GM21786 (cell line): ENCODE data around the gene TRMT1L.
"Not testable (repeated sequence)": the region's sequence is repeated elsewhere in the genome, so short reads cannot be mapped to it uniquely, and the experiment has no call there.

Experiments
- ATAC-seq: cut with Tn5 transposase; IDR thresholded peaks from one replicate; pipeline ENCODE4 v1.9.1; 2021; ENCODE audit not compliant: unreplicated experiment

Gene TRMT1L, protein sequence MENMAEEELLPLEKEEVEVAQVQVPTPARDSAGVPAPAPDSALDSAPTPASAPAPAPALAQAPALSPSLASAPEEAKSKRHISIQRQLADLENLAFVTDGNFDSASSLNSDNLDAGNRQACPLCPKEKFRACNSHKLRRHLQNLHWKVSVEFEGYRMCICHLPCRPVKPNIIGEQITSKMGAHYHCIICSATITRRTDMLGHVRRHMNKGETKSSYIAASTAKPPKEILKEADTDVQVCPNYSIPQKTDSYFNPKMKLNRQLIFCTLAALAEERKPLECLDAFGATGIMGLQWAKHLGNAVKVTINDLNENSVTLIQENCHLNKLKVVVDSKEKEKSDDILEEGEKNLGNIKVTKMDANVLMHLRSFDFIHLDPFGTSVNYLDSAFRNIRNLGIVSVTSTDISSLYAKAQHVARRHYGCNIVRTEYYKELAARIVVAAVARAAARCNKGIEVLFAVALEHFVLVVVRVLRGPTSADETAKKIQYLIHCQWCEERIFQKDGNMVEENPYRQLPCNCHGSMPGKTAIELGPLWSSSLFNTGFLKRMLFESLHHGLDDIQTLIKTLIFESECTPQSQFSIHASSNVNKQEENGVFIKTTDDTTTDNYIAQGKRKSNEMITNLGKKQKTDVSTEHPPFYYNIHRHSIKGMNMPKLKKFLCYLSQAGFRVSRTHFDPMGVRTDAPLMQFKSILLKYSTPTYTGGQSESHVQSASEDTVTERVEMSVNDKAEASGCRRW

DNA sequence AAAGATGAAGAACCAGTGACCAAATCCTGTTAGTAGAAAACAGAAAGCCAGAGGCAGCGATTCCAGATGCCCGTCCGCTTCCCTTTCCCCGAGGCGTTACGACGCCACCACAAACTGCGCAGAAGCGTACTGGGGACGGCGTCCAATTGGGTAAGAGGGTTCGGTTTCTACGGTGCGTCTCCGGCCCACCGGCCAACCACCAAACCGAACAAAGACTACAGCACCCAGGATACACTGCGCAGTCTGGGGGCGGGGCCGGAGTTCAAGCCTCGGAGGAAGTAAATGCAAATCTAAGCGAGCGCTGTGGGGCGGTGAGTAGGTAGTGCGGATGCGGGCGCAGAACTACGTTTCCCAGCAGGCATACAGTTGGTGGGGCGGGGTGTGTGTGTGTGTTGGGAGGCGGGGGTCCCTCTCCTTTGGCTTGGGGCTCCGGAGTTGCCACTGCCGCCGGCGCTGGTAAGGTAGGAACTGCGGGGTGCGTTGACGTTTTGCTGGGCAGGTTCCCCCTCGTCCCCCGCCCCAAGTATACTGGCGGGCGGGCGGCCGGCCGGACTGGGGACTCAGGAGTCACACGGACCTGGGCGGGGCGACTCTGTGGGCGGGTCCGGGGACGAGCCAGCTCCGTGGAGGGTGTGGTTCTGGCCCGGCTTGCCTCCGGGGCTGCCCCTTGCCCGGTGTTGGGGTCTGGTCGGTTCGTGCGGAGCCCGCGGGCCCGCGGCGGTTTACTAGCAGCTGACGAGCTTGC is at the start of gene TRMT1L, which contains the start of gene SWT1:
Gene TRMT1L (minus strand): TSS at position 100 of the 745 bp plus-strand sequence. CDS start 241 bp downstream, outside the sequence.
Gene SWT1 (plus strand): TSS at position 314 of the 745 bp plus-strand sequence. CDS start 3,675 bp downstream, outside the sequence.
- peak; percentile 90 for ATAC-seq

DNA sequence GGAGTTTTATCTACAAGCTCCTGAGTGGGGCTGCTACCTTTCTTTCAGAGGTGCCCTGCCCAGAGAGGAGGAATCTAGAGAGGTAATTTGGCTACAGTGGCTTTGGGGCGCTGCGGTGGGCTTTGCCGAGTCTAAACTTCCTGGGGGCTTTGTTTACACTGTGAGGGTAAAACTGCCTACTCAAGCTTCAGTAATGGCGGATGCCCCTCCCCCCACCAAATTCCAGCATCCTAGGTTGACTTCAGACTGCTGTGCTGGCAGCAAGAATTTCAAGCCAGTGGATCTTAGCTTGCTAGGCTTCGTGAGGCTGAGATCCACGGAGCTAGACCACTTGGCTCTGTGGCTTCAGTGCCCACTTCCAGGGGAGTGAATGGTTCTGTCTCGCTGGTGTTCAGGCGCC is 44.1 kb upstream of the TRMT1L start:
- ATAC-seq: no peak

DNA sequence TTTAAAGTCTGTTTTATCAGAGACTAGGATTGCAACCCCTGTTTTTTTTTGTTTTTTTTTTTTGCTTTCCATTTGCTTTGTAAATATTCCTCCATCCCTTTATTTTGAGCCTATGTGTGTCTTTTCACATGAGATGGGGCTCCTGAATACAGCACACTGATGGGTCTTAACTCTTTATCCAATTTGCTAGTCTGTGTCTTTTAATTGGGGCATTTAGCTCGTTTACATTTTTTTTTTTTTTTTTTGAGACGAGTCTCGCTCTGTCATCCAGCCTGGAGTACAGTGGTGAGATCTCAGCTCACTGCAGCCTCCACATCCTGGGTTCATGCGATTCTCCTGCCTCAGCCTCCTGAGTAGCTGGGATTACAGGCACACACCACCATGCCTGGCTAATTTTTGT is 42.0 kb upstream of the TRMT1L start:
- ATAC-seq: not testable (repeated sequence)

- no peak for ATAC-seq
Observed at GRCh38 chr1:185193756-185194155, 37.0 kb upstream of the TRMT1L start.

GRCh38 chr1:185170291-185170848 is 13.6 kb upstream of the TRMT1L start:
- peak; percentile 91 for ATAC-seq

GRCh38 chr1:185166106-185166505 is 9.4 kb upstream of the TRMT1L start:
- ATAC-seq: no peak

DNA sequence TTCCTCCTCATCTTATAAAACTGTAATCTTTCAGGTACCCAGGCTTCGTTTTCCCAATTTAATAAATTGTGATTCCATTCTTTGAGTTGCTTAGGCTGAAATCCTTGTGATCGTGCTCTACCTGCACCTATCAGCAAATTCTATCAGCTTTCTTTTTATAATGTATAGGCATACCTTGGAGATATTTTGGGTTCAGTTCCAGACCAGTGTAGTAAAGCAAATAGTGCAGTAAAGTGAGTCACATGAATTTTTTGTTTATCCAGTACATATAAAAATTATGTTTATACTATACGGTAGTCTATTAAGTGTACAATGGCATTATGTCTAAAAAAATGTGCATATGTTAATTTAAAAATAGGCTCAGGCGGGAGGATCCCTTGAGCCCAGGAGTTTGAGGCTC is 5.7 kb upstream of the TRMT1L start:
- no peak for ATAC-seq

DNA sequence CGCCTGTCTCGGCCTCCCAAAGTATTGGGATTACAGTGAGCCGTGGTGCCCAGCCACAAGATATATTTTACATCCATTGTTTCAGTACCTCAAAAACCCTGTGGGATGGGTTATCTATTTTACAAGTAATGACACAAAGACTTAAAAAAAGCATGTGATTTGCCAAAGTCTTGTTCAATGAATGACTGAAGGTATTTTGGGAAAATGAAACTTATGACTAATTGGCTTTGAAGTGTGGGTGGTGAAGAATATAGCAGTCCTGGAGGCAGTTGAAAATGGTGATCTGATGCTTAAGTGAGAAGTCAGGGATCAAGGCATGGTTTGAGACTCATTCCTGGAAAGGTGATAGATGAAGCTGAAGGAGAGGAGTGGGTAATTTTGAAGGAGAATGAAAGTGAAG is 3.2 kb upstream of the TRMT1L start:
- ATAC-seq: no peak

DNA sequence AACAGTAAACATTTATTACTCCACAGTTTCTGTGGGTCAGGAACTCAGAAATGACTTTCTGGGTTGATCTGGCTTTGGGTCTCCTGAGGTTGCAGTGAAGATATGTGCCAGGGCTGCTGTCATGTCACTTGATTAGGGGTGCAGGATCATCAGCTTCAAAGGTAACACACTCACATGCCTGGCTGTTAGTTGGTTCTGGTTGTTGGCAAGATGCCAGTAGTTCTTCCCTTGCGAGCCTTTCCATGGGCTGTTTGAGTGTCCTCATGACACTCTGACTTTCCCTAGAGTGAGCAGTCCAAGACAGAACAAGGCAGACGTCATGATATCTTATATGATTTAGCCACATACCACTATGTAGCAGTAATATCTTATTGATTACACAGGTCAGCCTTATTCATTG is 2.0 kb upstream of the TRMT1L start:
- ATAC-seq: no peak

DNA sequence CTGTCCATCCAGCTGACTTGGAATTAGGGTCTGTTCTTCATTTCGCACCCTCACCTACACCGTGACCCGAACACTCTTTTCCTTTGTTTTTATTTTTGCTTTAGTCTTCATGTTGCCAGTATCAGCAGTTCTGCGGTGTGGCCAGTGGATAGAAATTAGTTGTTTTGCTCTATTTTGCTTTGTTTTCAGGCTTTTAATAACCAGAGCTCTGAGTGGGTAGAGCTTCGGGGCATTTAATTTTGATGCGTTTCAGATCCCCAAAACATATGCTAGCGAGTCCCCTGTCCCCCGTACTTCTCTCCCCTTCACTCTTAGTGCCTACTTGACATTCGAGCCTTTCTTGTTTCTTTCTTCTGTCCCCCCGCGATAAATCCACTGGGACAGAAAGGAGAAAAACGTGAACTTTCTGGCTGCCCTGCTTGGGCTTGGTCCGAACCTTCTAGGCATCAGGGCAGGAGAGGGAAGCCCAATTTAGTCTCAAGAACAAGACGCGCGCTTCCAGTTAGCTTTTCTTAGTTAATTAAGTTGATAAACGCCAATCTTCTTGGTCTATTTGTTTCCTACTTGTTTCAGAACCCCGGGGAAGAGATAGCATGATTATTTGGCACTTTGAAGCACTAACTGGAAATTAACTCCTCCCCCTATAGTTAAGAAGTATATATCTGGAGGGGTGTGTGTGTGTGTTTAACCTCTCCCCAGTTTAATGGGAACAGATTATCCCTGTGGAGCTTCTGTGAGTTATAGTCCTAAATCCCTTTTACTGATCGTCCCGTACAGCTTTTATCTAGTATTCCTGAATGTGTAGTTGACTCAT is 1.1 kb upstream of the TRMT1L start:
- no peak for ATAC-seq

- peak; percentile 16 for ATAC-seq
Observed at GRCh38 chr1:185156288-185156853, 382 bp downstream of the TRMT1L start.

- no peak for ATAC-seq
Observed at GRCh38 chr1:185155600-185156287, 1.0 kb downstream of the TRMT1L start.

GRCh38 chr1:185154912-185155513 is 1.7 kb downstream of the TRMT1L start:
- ATAC-seq: no peak

GRCh38 chr1:185152187-185152767 is 4.5 kb downstream of the TRMT1L start:
- ATAC-seq: no peak

DNA sequence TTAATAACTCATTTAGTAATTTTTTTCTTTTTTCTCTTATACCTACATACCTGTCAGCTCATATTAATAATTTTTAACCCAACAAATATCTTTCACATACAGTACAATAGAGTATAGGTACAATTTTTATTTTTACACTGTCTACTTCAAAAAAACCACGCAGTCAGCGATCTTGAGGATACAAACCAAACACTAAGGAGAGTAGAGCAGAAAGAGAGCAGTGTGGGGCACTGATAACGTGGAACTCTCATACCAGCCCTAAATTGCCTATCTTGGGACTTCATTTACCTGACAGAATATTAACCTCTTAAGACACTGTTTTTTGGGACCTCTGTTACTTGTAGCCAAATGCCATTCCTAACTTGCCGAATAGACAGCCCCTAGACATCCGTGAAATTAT is 5.5 kb downstream of the TRMT1L start:
- no peak for ATAC-seq

DNA sequence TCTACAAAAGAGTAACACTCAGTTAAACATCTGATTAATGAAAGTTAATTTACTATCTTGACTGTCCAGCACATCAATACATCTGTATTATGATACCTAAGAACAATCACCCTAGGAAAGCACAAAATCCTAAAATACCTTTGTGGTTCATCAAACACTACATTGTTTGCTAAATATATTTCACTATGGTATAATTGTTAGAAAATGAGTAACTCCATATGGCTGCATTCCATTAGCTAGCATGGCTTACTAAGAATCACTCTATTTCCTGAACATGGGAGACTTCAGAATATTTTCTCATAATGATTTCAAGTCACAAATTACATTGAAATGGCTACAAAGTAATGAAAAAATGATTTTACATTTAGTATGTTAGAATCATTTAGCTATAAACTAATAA is 12.5 kb downstream of the TRMT1L start:
- no peak for ATAC-seq

- no peak for ATAC-seq
Observed at GRCh38 chr1:185139246-185139645, 17.5 kb downstream of the TRMT1L start.

DNA sequence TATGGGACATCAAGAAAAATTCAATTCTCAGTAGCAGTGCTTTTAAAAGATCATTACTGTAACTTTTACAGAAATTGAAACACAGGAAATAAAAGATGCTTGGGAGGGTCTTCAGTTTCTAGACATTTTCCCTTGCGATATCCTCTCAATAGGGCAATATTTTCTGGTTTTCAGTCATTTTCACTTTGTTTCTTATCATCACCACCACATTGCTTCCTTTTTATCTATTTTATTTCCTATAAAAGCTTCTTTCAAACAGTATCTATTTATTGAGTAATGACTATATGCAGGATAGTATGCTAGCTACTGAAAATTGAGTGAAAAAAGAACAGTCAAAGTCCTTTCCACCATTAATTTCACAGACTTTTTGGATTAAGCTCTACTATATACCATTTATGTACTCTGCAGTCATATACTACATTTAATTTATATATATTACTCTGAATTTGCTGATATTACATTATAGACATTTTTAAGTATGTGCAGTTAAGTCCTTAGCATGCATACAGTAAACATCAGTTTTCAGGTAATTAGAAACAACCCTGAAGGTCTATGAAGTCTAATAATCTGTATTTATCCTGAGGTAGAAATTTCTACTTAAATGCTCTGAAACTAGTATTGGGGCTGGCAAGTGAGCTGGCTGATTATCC is 18.7 kb downstream of the TRMT1L start:
- no peak for ATAC-seq
